ENCODE results near the gene OR2S2.
A peak's percentile ranks its signal among the peaks of the same experiment; 100 is the strongest.
"Not testable (repeated sequence)": the region's sequence is repeated elsewhere in the genome, so short reads cannot be mapped to it uniquely, and the experiment has no call there.

Gene OR2S2

GRCh38 chr9:35935261-35935660, 22.7 kb downstream of the OR2S2 start:
- Histone ChIP-seq H3K36me3 (ENCODE audit: control insufficient read depth in 1 of 2, insufficient read depth in 2 of 2, low read length in 2 of 2) (no peaks in the 10 kb centered on the region), H3K9ac (ENCODE audit: low read depth in 1 of 2, low read length in 2 of 2) (no peak overlapping the region), H3K4me3 (ENCODE audit: low read depth in 1 of 2, low read length in 2 of 2) (no peak overlapping the region), H3K4me1 (ENCODE audit: control insufficient read depth in 1 of 2, insufficient read depth in 2 of 2, low read length in 2 of 2) (peaks cover 6 to 8% of the 10 kb centered on the region in 2 donors), H3K27ac (ENCODE audit: low read depth, low read length) (no peak overlapping the region), H3K27me3 (ENCODE audit: control insufficient read depth in 1 of 2, insufficient read depth in 2 of 2, low read length in 2 of 2) (no peaks in the 10 kb centered on the region), H3K9me3 (ENCODE audit: control insufficient read depth in 1 of 2, low read length in 2 of 2) (no peaks in the 10 kb centered on the region)

GRCh38 chr9:35934069-35934468, 23.9 kb downstream of the OR2S2 start:
- H3K4me3 ChIP-seq (ENCODE audit: low read depth in 1 of 2, low read length in 2 of 2); H3K9me3 ChIP-seq (ENCODE audit: control insufficient read depth in 1 of 2, low read length in 2 of 2); H3K4me1 ChIP-seq (ENCODE audit: control insufficient read depth in 1 of 2, insufficient read depth in 2 of 2, low read length in 2 of 2); H3K27ac ChIP-seq (ENCODE audit: low read depth, low read length); H3K27me3 ChIP-seq (ENCODE audit: control insufficient read depth in 1 of 2, insufficient read depth in 2 of 2, low read length in 2 of 2); H3K36me3 ChIP-seq (ENCODE audit: control insufficient read depth in 1 of 2, insufficient read depth in 2 of 2, low read length in 2 of 2); H3K9ac ChIP-seq (ENCODE audit: low read depth in 1 of 2, low read length in 2 of 2): not testable (repeated sequence)

- no peaks in the 10 kb centered on the region for H3K9me3 ChIP-seq (ENCODE audit: control insufficient read depth in 1 of 2, low read length in 2 of 2)
- H3K36me3 ChIP-seq (ENCODE audit: control insufficient read depth in 1 of 2, insufficient read depth in 2 of 2, low read length in 2 of 2), result no peaks in the 10 kb centered on the region
- H3K4me1 ChIP-seq (ENCODE audit: control insufficient read depth in 1 of 2, insufficient read depth in 2 of 2, low read length in 2 of 2), result no peaks in the 10 kb centered on the region
- H3K9ac ChIP-seq (ENCODE audit: low read depth in 1 of 2, low read length in 2 of 2), result no peak overlapping the region
- H3K27ac ChIP-seq (ENCODE audit: low read depth, low read length), result no peak overlapping the region
- no peak overlapping the region for H3K4me3 ChIP-seq (ENCODE audit: low read depth in 1 of 2, low read length in 2 of 2)
- no peaks in the 10 kb centered on the region for H3K27me3 ChIP-seq (ENCODE audit: control insufficient read depth in 1 of 2, insufficient read depth in 2 of 2, low read length in 2 of 2)
Measured at GRCh38 chr9:35933550-35934067, 24.3 kb downstream of the OR2S2 start.

- H3K27me3 ChIP-seq (ENCODE audit: control insufficient read depth in 1 of 2, insufficient read depth in 2 of 2, low read length in 2 of 2), result no peaks in the 10 kb centered on the region
- H3K4me3 ChIP-seq (ENCODE audit: low read depth in 1 of 2, low read length in 2 of 2), result no peak overlapping the region
- H3K4me1 ChIP-seq (ENCODE audit: control insufficient read depth in 1 of 2, insufficient read depth in 2 of 2, low read length in 2 of 2), result no peaks in the 10 kb centered on the region
- no peaks in the 10 kb centered on the region for H3K9me3 ChIP-seq (ENCODE audit: control insufficient read depth in 1 of 2, low read length in 2 of 2)
- H3K36me3 ChIP-seq (ENCODE audit: control insufficient read depth in 1 of 2, insufficient read depth in 2 of 2, low read length in 2 of 2), result no peaks in the 10 kb centered on the region
- no peak overlapping the region for H3K9ac ChIP-seq (ENCODE audit: low read depth in 1 of 2, low read length in 2 of 2)
- no peak overlapping the region for H3K27ac ChIP-seq (ENCODE audit: low read depth, low read length)
Measured at GRCh38 chr9:35932735-35933134, 25.2 kb downstream of the OR2S2 start.

- Histone ChIP-seq H3K27me3 (ENCODE audit: control insufficient read depth in 1 of 2, insufficient read depth in 2 of 2, low read length in 2 of 2) (no peaks in the 10 kb centered on the region), H3K27ac (ENCODE audit: low read depth, low read length) (no peak overlapping the region), H3K4me1 (ENCODE audit: control insufficient read depth in 1 of 2, insufficient read depth in 2 of 2, low read length in 2 of 2) (no peaks in the 10 kb centered on the region), H3K4me3 (ENCODE audit: low read depth in 1 of 2, low read length in 2 of 2) (no peak overlapping the region), H3K36me3 (ENCODE audit: control insufficient read depth in 1 of 2, insufficient read depth in 2 of 2, low read length in 2 of 2) (no peaks in the 10 kb centered on the region), H3K9me3 (ENCODE audit: control insufficient read depth in 1 of 2, low read length in 2 of 2) (no peaks in the 10 kb centered on the region), H3K9ac (ENCODE audit: low read depth in 1 of 2, low read length in 2 of 2) (no peak overlapping the region)
Measured at GRCh38 chr9:35930989-35931388, 27.0 kb downstream of the OR2S2 start.

GRCh38 chr9:35930521-35930920, 27.4 kb downstream of the OR2S2 start:
- H3K36me3 ChIP-seq (ENCODE audit: control insufficient read depth in 1 of 2, insufficient read depth in 2 of 2, low read length in 2 of 2), result no peaks in the 10 kb centered on the region
- no peak overlapping the region for H3K4me3 ChIP-seq (ENCODE audit: low read depth in 1 of 2, low read length in 2 of 2)
- no peak overlapping the region for H3K9ac ChIP-seq (ENCODE audit: low read depth in 1 of 2, low read length in 2 of 2)
- H3K4me1 ChIP-seq (ENCODE audit: control insufficient read depth in 1 of 2, insufficient read depth in 2 of 2, low read length in 2 of 2), result no peaks in the 10 kb centered on the region
- no peaks in the 10 kb centered on the region for H3K27me3 ChIP-seq (ENCODE audit: control insufficient read depth in 1 of 2, insufficient read depth in 2 of 2, low read length in 2 of 2)
- H3K27ac ChIP-seq (ENCODE audit: low read depth, low read length), result no peak overlapping the region
- no peaks in the 10 kb centered on the region for H3K9me3 ChIP-seq (ENCODE audit: control insufficient read depth in 1 of 2, low read length in 2 of 2)

GRCh38 chr9:35929453-35929718, 28.6 kb downstream of the OR2S2 start:
- no peak overlapping the region for H3K4me3 ChIP-seq (ENCODE audit: low read depth in 1 of 2, low read length in 2 of 2)
- no peaks in the 10 kb centered on the region for H3K9me3 ChIP-seq (ENCODE audit: control insufficient read depth in 1 of 2, low read length in 2 of 2)
- H3K27ac ChIP-seq (ENCODE audit: low read depth, low read length), result no peak overlapping the region
- no peaks in the 10 kb centered on the region for H3K27me3 ChIP-seq (ENCODE audit: control insufficient read depth in 1 of 2, insufficient read depth in 2 of 2, low read length in 2 of 2)
- H3K36me3 ChIP-seq (ENCODE audit: control insufficient read depth in 1 of 2, insufficient read depth in 2 of 2, low read length in 2 of 2), result no peaks in the 10 kb centered on the region
- peaks cover 0 to under 1% of the 10 kb centered on the region in 2 donors for H3K4me1 ChIP-seq (ENCODE audit: control insufficient read depth in 1 of 2, insufficient read depth in 2 of 2, low read length in 2 of 2)
- no peak overlapping the region for H3K9ac ChIP-seq (ENCODE audit: low read depth in 1 of 2, low read length in 2 of 2)

- Histone ChIP-seq H3K9me3 (ENCODE audit: control insufficient read depth in 1 of 2, low read length in 2 of 2) (no peaks in the 10 kb centered on the region), H3K27ac (ENCODE audit: low read depth, low read length) (no peak overlapping the region), H3K4me3 (ENCODE audit: low read depth in 1 of 2, low read length in 2 of 2) (no peak overlapping the region), H3K4me1 (ENCODE audit: control insufficient read depth in 1 of 2, insufficient read depth in 2 of 2, low read length in 2 of 2) (peaks cover 4 to 6% of the 10 kb centered on the region in 2 donors), H3K27me3 (ENCODE audit: control insufficient read depth in 1 of 2, insufficient read depth in 2 of 2, low read length in 2 of 2) (no peaks in the 10 kb centered on the region), H3K36me3 (ENCODE audit: control insufficient read depth in 1 of 2, insufficient read depth in 2 of 2, low read length in 2 of 2) (no peaks in the 10 kb centered on the region), H3K9ac (ENCODE audit: low read depth in 1 of 2, low read length in 2 of 2) (no peak overlapping the region)
Measured at GRCh38 chr9:35928591-35929452, 29.1 kb downstream of the OR2S2 start.

- no peaks in the 10 kb centered on the region for H3K27me3 ChIP-seq (ENCODE audit: control insufficient read depth in 1 of 2, insufficient read depth in 2 of 2, low read length in 2 of 2)
- H3K27ac ChIP-seq (ENCODE audit: low read depth, low read length), result peak overlapping the region; percentile 26
- no peaks in the 10 kb centered on the region for H3K9me3 ChIP-seq (ENCODE audit: control insufficient read depth in 1 of 2, low read length in 2 of 2)
- no peak overlapping the region for H3K4me3 ChIP-seq (ENCODE audit: low read depth in 1 of 2, low read length in 2 of 2)
- H3K9ac ChIP-seq (ENCODE audit: low read depth in 1 of 2, low read length in 2 of 2), result no peak overlapping the region
- peaks cover 29 to 30% of the 10 kb centered on the region in 2 donors for H3K4me1 ChIP-seq (ENCODE audit: control insufficient read depth in 1 of 2, insufficient read depth in 2 of 2, low read length in 2 of 2)
- no peaks in the 10 kb centered on the region for H3K36me3 ChIP-seq (ENCODE audit: control insufficient read depth in 1 of 2, insufficient read depth in 2 of 2, low read length in 2 of 2)
Measured at GRCh38 chr9:35923927-35924763, 33.8 kb downstream of the OR2S2 start.

GRCh38 chr9:35923598-35923926, 34.4 kb downstream of the OR2S2 start:
- H3K36me3 ChIP-seq (ENCODE audit: control insufficient read depth in 1 of 2, insufficient read depth in 2 of 2, low read length in 2 of 2), result no peaks in the 10 kb centered on the region
- H3K9ac ChIP-seq (ENCODE audit: low read depth in 1 of 2, low read length in 2 of 2), result no peak overlapping the region
- peak overlapping the region; percentile 26 for H3K27ac ChIP-seq (ENCODE audit: low read depth, low read length)
- H3K4me3 ChIP-seq (ENCODE audit: low read depth in 1 of 2, low read length in 2 of 2), result no peak overlapping the region
- H3K9me3 ChIP-seq (ENCODE audit: control insufficient read depth in 1 of 2, low read length in 2 of 2), result no peaks in the 10 kb centered on the region
- H3K4me1 ChIP-seq (ENCODE audit: control insufficient read depth in 1 of 2, insufficient read depth in 2 of 2, low read length in 2 of 2), result peaks cover 33 to 35% of the 10 kb centered on the region in 2 donors
- H3K27me3 ChIP-seq (ENCODE audit: control insufficient read depth in 1 of 2, insufficient read depth in 2 of 2, low read length in 2 of 2), result no peaks in the 10 kb centered on the region
